WTC11 (cell line): ENCODE data around the gene ALDH9A1. TPM values are rescaled to one million over a fixed set of nuclear protein-coding genes. Genes with fewer than 3 reads are reported as not detected.

ENCODE experiments used
- ATAC-seq: fragments of 200-7000 bp; cut with Tn5 transposase; 2 replicates; pipeline ENCODE4 v1.10.0; 2021; ENCODE audit warnings: mild to moderate bottlenecking, moderate library complexity
- CTCF ChIA-PET: fragments of 300-600 bp; sonication (Branson Sonifier 250); formaldehyde crosslinking; loops from one replicate; lab custom pipeline; 2021; ENCODE audit warnings: antibody characterized with exemption; lab: Charles Lee
- POLR2A ChIA-PET: fragments of 350-600 bp; sonication (Branson Sonifier 250); formaldehyde crosslinking; loops from one replicate; lab custom pipeline; 2021; ENCODE audit warnings: antibody characterized with exemption; lab: Charles Lee
- DNase-seq: peaks from one replicate; pipeline ENCODE4 v3.0.0; 2021; ENCODE audit warnings: low spot score
- H3K27ac Mint-ChIP-seq: 2 replicates; pipeline ENCODE4 v1.8.0; 2021; ENCODE audit warnings: mixed read lengths
- H3K27me3 Mint-ChIP-seq: 2 replicates; pipeline ENCODE4 v1.8.0; 2021; ENCODE audit warnings: low read depth, mild to moderate bottlenecking, moderate library complexity, mixed read lengths
- H3K36me3 Mint-ChIP-seq: 2 replicates; pipeline ENCODE4 v1.8.0; 2021; ENCODE audit warnings: mixed read lengths
- H3K4me1 Mint-ChIP-seq: 2 replicates; pipeline ENCODE4 v1.8.0; 2022; ENCODE audit warnings: mixed read lengths
- H3K4me3 Mint-ChIP-seq: 2 replicates; pipeline ENCODE4 v1.8.0; 2021; ENCODE audit warnings: mild to moderate bottlenecking, moderate library complexity, mixed read lengths
- H3K9me3 Mint-ChIP-seq: 2 replicates; pipeline ENCODE4 v1.8.0; 2021; ENCODE audit warnings: mixed read lengths
- AR ChIP-seq: fragments of 250-450 bp; sonication (Bioruptor Pico); IDR thresholded peaks from 2 replicates; pipeline ENCODE4 v1.9.0; 2021; ENCODE audit warnings: mild to moderate bottlenecking
- ATF6 ChIP-seq: sonication (generic); formaldehyde crosslinking; IDR thresholded peaks from 2 replicates; pipeline ENCODE4 v1.8.1; 2023; ENCODE audit warnings: mild to moderate bottlenecking, missing genetic modification reagents
- CBFB ChIP-seq: sonication (generic); formaldehyde crosslinking; IDR thresholded peaks from 2 replicates; pipeline ENCODE4 v1.8.1; 2022; ENCODE audit warnings: mild to moderate bottlenecking, low read depth, missing genetic modification reagents
- EMX1 ChIP-seq: fragments of 250-450 bp; sonication (Bioruptor Pico); IDR thresholded peaks from 2 replicates; pipeline ENCODE4 v1.8.0; 2021; ENCODE audit warnings: mild to moderate bottlenecking
- ETV6 ChIP-seq: sonication (generic); formaldehyde crosslinking; IDR thresholded peaks from 2 replicates; pipeline ENCODE4 v1.8.1; 2022; ENCODE audit warnings: mild to moderate bottlenecking, missing genetic modification reagents
- FOXJ3 ChIP-seq: sonication (generic); formaldehyde crosslinking; IDR thresholded peaks from 2 replicates; pipeline ENCODE4 v1.9.0; 2021; ENCODE audit warnings: missing genetic modification reagents, mild to moderate bottlenecking, borderline replicate concordance
- FOXP1 ChIP-seq: sonication (generic); formaldehyde crosslinking; IDR thresholded peaks from 2 replicates; pipeline ENCODE4 v1.8.0; 2022; ENCODE audit warnings: missing genetic modification reagents, mild to moderate bottlenecking, moderate library complexity, borderline replicate concordance
- NFATC4 ChIP-seq: fragments of 250-450 bp; sonication (Bioruptor Pico); IDR thresholded peaks from 2 replicates; pipeline ENCODE4 v1.9.0; 2021; ENCODE audit warnings: mild to moderate bottlenecking
- OVOL2 ChIP-seq: fragments of 250-450 bp; sonication (Bioruptor Pico); IDR thresholded peaks from 2 replicates; pipeline ENCODE4 v1.9.0; 2021; ENCODE audit warnings: mild to moderate bottlenecking, borderline replicate concordance
- SOX15 ChIP-seq: fragments of 250-450 bp; sonication (Bioruptor Pico); IDR thresholded peaks from 2 replicates; pipeline ENCODE4 v1.9.0; 2021; ENCODE audit warnings: mild to moderate bottlenecking
- STAT6 ChIP-seq: sonication (generic); formaldehyde crosslinking; conservative IDR thresholded peaks from 2 replicates; pipeline ENCODE4 v1.8.1; 2023; ENCODE audit warnings: mild to moderate bottlenecking, low read depth, missing genetic modification reagents, moderate library complexity
- TEAD4 ChIP-seq: sonication (generic); formaldehyde crosslinking; IDR thresholded peaks from 2 replicates; pipeline ENCODE4 v1.8.0; 2022; ENCODE audit warnings: mild to moderate bottlenecking, missing genetic modification reagents
- TP53 ChIP-seq: sonication (generic); formaldehyde crosslinking; IDR thresholded peaks from 2 replicates; pipeline ENCODE4 v1.8.1; 2023; ENCODE audit warnings: mild to moderate bottlenecking, missing genetic modification reagents
- USF1 ChIP-seq: sonication (generic); formaldehyde crosslinking; IDR thresholded peaks from 2 replicates; pipeline ENCODE4 v1.8.0; 2022; ENCODE audit warnings: mild to moderate bottlenecking, missing genetic modification reagents
- USF2 ChIP-seq: sonication (generic); formaldehyde crosslinking; IDR thresholded peaks from 2 replicates; pipeline ENCODE4 v1.8.1; 2023; ENCODE audit warnings: mild to moderate bottlenecking, missing genetic modification reagents, moderate library complexity
- ZNF121 ChIP-seq: sonication (generic); formaldehyde crosslinking; IDR thresholded peaks from 2 replicates; pipeline ENCODE4 v1.8.0; 2023; ENCODE audit warnings: missing genetic modification reagents
- ZNF138 ChIP-seq: sonication (generic); formaldehyde crosslinking; conservative IDR thresholded peaks from 2 replicates; pipeline ENCODE4 v1.8.1; 2022; ENCODE audit warnings: mild to moderate bottlenecking, moderate library complexity, missing genetic modification reagents
- ZNF396 ChIP-seq: fragments of 250-450 bp; sonication (Bioruptor Pico); IDR thresholded peaks from 2 replicates; pipeline ENCODE4 v1.8.0; 2021; ENCODE audit warnings: mild to moderate bottlenecking, moderate library complexity, borderline replicate concordance
- ZNF416 ChIP-seq: fragments of 250-450 bp; sonication (Bioruptor Pico); IDR thresholded peaks from 2 replicates; pipeline ENCODE4 v1.9.0; 2021; ENCODE audit warnings: mild to moderate bottlenecking, inconsistent platforms
- ZNF512 ChIP-seq: sonication (generic); formaldehyde crosslinking; IDR thresholded peaks from 2 replicates; pipeline ENCODE4 v1.8.1; 2022; ENCODE audit warnings: missing genetic modification reagents, borderline replicate concordance
- total RNA-seq: library from RNA; stranded (reverse); gene quantifications from 3 replicates; pipeline ENCODE4 v1.2.3, GENCODE V29; 2021

Gene ALDH9A1
- total RNA-seq, 1 experiment from 2014 or later: 51.9 TPM

GRCh38 chr1:165650981-165651625, 47.3 kb downstream of the ALDH9A1 start:
- CTCF ChIA-PET: no interaction called here
- Mint-ChIP-seq H3K4me1 (peaks cover 5% of the 10 kb centered on the region; the same call in 1 of the 2 replicates), H3K4me3 (no peak overlapping the region), H3K36me3 (peaks cover 27% of the 10 kb centered on the region), H3K9me3 (no peaks in the 10 kb centered on the region), H3K27me3 (no peaks in the 10 kb centered on the region), H3K27ac (no peak overlapping the region)
- no peak for TF ChIP-seq STAT6 (CRISPR knock-in tag)
- no peak for TF ChIP-seq USF2 (CRISPR knock-in tag)
- TF ChIP-seq ZNF121 (CRISPR knock-in tag): no peak
- TF ChIP-seq FOXP1 (CRISPR knock-in tag): no peak
- TF ChIP-seq ZNF512: no peak
- no peak for TF ChIP-seq AR
- TF ChIP-seq ETV6 (CRISPR knock-in tag): no peak
- no peak for TF ChIP-seq CBFB (CRISPR knock-in tag)
- TF ChIP-seq ZNF416 (CRISPR knock-in tag): no peak
- TF ChIP-seq TP53: no peak
- no peak for TF ChIP-seq ZNF396 (CRISPR knock-in tag)
- TF ChIP-seq ZNF138 (CRISPR knock-in tag): no peak
- no peak for TF ChIP-seq SOX15
- TF ChIP-seq USF1 (CRISPR knock-in tag): no peak
- no peak for TF ChIP-seq TEAD4 (CRISPR knock-in tag)
- TF ChIP-seq FOXJ3 (CRISPR knock-in tag): no peak
- TF ChIP-seq OVOL2: no peak
- TF ChIP-seq NFATC4 (CRISPR knock-in tag): no peak
- no peak for TF ChIP-seq EMX1 (CRISPR knock-in tag)
- no peak for TF ChIP-seq ATF6 (CRISPR knock-in tag)
- no peak for DNase-seq
- no peak for ATAC-seq
- POLR2A ChIA-PET: no interaction called here
